ENCODE data around the gene DLG2.

Gene DLG2

DNA sequence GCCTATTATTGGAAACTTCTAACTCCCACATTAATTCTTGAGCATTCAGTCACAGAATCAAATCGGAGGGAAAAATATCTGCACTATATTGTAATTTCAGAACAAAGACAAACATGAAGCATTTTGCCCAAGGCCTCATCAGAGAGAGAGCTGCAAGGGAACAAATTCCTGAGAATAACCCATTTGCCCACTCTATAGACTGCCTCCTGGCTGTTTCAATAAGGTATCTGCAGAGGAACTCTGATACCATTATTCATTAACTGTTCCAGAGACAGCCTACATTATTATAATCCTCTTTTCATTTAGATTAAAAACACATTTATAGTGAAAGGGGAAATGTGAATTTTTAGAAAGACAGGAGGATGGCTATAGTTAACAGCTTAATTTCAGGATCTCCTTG, 663.9 kb downstream of the DLG2 start:
- no peak overlapping the region for H3K27ac ChIP-seq (ENCODE audit: low read depth, low read length, poor library complexity, severe bottlenecking)
- no peaks in the 10 kb centered on the region for H3K79me2 ChIP-seq (ENCODE audit: insufficient read depth, low read length)
- no peak overlapping the region for H3K4me2 ChIP-seq (ENCODE audit: low read length)
- H3K27me3 ChIP-seq (ENCODE audit: insufficient read depth, low read length) = no peaks in the 10 kb centered on the region
- H3K9me3 ChIP-seq (ENCODE audit: low read length) = no peaks in the 10 kb centered on the region
- no peaks in the 10 kb centered on the region for H3K4me1 ChIP-seq (ENCODE audit: insufficient read depth, low read length, severe bottlenecking)
- TF ChIP-seq, protein P1, sequence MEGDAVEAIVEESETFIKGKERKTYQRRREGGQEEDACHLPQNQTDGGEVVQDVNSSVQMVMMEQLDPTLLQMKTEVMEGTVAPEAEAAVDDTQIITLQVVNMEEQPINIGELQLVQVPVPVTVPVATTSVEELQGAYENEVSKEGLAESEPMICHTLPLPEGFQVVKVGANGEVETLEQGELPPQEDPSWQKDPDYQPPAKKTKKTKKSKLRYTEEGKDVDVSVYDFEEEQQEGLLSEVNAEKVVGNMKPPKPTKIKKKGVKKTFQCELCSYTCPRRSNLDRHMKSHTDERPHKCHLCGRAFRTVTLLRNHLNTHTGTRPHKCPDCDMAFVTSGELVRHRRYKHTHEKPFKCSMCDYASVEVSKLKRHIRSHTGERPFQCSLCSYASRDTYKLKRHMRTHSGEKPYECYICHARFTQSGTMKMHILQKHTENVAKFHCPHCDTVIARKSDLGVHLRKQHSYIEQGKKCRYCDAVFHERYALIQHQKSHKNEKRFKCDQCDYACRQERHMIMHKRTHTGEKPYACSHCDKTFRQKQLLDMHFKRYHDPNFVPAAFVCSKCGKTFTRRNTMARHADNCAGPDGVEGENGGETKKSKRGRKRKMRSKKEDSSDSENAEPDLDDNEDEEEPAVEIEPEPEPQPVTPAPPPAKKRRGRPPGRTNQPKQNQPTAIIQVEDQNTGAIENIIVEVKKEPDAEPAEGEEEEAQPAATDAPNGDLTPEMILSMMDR (IDR thresholded peaks at IDR 0.05; ENCODE audit: low read length) = no peak
- no peak for TF ChIP-seq EZH2 (IDR thresholded peaks at IDR 0.05; ENCODE audit: borderline replicate concordance, low read length)
- no peaks in the 10 kb centered on the region for H3K36me3 ChIP-seq (ENCODE audit: insufficient read depth, low read length)
- no peaks in the 10 kb centered on the region for H4K20me1 ChIP-seq (ENCODE audit: insufficient read depth, low read length)
- no peak overlapping the region for H2AFZ ChIP-seq (ENCODE audit: low read length)
- H3K4me3 ChIP-seq (ENCODE audit: low read depth, low read length, poor library complexity, severe bottlenecking) = no peak overlapping the region
- no peaks in the 10 kb centered on the region for H3K9me2 ChIP-seq (ENCODE audit: low read depth, low read length)
- no peak overlapping the region for H3K9ac ChIP-seq (ENCODE audit: low read length)
- H3F3A ChIP-seq (ENCODE audit: insufficient read depth, low read length) = no peaks in the 10 kb centered on the region

DNA sequence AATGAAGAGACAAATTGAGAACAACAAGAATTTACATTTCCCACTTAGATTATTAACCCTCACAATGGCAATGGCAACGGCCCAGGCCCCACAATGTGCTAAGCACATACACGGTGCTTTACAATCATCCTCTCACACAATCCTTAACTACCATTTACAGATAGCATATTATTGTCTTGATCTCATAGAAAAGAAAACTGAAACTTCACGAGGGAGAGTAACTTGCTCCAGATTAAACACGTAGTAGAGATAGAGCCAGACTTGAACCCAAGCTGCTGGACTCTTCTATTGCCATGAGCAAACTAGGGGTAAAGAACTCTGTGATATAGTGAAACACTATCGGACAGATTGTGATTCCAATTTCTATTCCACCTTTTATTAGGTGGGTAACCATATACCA, 665.1 kb downstream of the DLG2 start:
- Histone ChIP-seq H3K9me3 (ENCODE audit: low read length) (no peaks in the 10 kb centered on the region), H3K9ac (ENCODE audit: low read length) (no peak overlapping the region), H3K27ac (ENCODE audit: low read depth, low read length, poor library complexity, severe bottlenecking) (no peak overlapping the region), H3K27me3 (ENCODE audit: insufficient read depth, low read length) (no peaks in the 10 kb centered on the region), H4K20me1 (ENCODE audit: insufficient read depth, low read length) (no peaks in the 10 kb centered on the region), H3K4me2 (ENCODE audit: low read length) (no peak overlapping the region), H3K79me2 (ENCODE audit: insufficient read depth, low read length) (no peaks in the 10 kb centered on the region), H3K9me2 (ENCODE audit: low read depth, low read length) (no peaks in the 10 kb centered on the region), H3K4me1 (ENCODE audit: insufficient read depth, low read length, severe bottlenecking) (no peaks in the 10 kb centered on the region), H3F3A (ENCODE audit: insufficient read depth, low read length) (no peaks in the 10 kb centered on the region), H3K36me3 (ENCODE audit: insufficient read depth, low read length) (no peaks in the 10 kb centered on the region), H3K4me3 (ENCODE audit: low read depth, low read length, poor library complexity, severe bottlenecking) (no peak overlapping the region), H2AFZ (ENCODE audit: low read length) (no peak overlapping the region)
- TF ChIP-seq, protein P1 (IDR thresholded peaks at IDR 0.05; ENCODE audit: low read length) = no peak
- TF ChIP-seq EZH2 (IDR thresholded peaks at IDR 0.05; ENCODE audit: borderline replicate concordance, low read length) = no peak

DNA sequence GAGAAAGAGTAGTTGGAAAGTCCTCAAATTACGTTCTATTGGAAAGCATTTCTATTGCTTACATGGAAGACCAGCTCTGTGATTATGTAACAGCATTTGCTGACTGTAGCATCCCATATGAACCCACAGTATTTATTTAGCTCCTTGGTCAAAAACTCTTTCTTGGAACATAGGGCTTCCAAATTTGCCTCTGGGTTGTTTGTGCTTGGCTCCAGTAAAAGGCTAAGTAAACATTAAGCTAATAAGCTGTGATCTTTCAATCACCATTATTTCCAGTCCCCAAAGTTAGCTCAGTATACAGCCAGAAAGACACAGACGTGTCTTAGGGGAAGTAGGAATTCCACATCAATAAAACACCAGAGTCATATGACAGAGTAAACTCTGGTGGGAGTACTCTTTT, 668.8 kb downstream of the DLG2 start:
- no peaks in the 10 kb centered on the region for H3F3A ChIP-seq (ENCODE audit: insufficient read depth, low read length)
- no peaks in the 10 kb centered on the region for H3K4me1 ChIP-seq (ENCODE audit: insufficient read depth, low read length, severe bottlenecking)
- no peaks in the 10 kb centered on the region for H3K9me3 ChIP-seq (ENCODE audit: low read length)
- H3K4me2 ChIP-seq (ENCODE audit: low read length) = no peak overlapping the region
- H3K27me3 ChIP-seq (ENCODE audit: insufficient read depth, low read length) = no peaks in the 10 kb centered on the region
- no peaks in the 10 kb centered on the region for H3K36me3 ChIP-seq (ENCODE audit: insufficient read depth, low read length)
- TF ChIP-seq EZH2 (IDR thresholded peaks at IDR 0.05; ENCODE audit: borderline replicate concordance, low read length) = no peak
- TF ChIP-seq, protein P1 (IDR thresholded peaks at IDR 0.05; ENCODE audit: low read length) = no peak
- H3K4me3 ChIP-seq (ENCODE audit: low read depth, low read length, poor library complexity, severe bottlenecking) = no peak overlapping the region
- H2AFZ ChIP-seq (ENCODE audit: low read length) = no peak overlapping the region
- H3K9me2 ChIP-seq (ENCODE audit: low read depth, low read length) = no peaks in the 10 kb centered on the region
- H3K9ac ChIP-seq (ENCODE audit: low read length) = no peak overlapping the region
- H4K20me1 ChIP-seq (ENCODE audit: insufficient read depth, low read length) = no peaks in the 10 kb centered on the region
- no peak overlapping the region for H3K27ac ChIP-seq (ENCODE audit: low read depth, low read length, poor library complexity, severe bottlenecking)
- no peaks in the 10 kb centered on the region for H3K79me2 ChIP-seq (ENCODE audit: insufficient read depth, low read length)

Data from OCI-LY1 (cell line).